ENCODE data around the gene CD99L2. TPM values are rescaled to one million over a fixed set of nuclear protein-coding genes. Genes with fewer than 3 reads are reported as not detected.

The CD99L2 gene
- total RNA-seq, 4 donors from 2014 or later = 12.3 to 22.4 (median 16.5) TPM

DNA sequence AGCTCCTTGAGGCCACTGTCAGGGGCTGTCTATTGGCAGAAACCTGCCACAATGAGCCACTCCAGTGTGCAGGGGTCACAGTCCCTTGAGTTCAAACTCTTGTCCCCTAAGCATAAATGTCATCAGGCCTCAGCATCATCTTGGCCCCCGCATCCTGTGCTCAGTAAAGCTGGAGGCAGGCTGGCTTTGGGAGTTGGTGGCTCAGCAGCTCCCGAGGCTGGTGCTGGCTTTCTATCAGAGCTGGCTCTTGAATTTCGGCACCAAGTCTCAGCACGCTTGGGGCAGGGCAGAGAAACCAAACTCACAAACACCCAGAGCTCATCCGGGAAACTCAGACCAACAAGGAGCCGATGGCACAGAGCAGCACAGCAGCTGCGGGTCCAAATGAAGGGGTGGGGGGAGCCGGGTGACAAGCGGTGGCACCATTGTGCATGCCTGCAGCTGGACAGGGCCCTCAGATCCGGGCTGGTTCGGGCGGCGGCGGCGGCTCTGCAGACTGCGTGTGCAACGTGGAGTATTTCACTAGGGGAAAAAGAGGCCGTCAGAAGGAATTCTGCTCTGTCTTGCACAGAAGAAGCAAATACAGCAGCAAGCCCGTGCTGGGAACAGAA is 129.8 kb downstream of the CD99L2 start:
- Histone ChIP-seq H3K36me3 (no peaks in the 10 kb centered on the region), H3K9me3 (no peaks in the 10 kb centered on the region), H3K4me1 (no peaks in the 10 kb centered on the region), H3K4me3 (no peak overlapping the region), H3K27ac (no peak overlapping the region), H3K27me3 (no peaks in the 10 kb centered on the region)
- no peak for DNase-seq
- WGBS, 2 donors (ENCODE audit: low coverage in 1 of 2) = 88% methylated on average over 19 of the region's 19 CpGs; no CpG with 5 or more reads in 1 of the 2 donors
- in situ Hi-C loops (cut with MboI; ENCODE audit: low pct_ligation_motif_present in 1 of 4, low pct_unique_long_range_greater_than_20kb in 1 of 4, low sequenced_read_pairs in 3 of 4) (no loop called here), intact Hi-C loops (cut with DNase I; ENCODE audit: low total_unique reads) (loop anchor here (2.0 kb wide), 1 partner anchor 314 kb away; no protein-coding TSS in a partner anchor)
- TF ChIP-seq CTCF (IDR thresholded peaks at IDR 0.05) = no peak
- TF ChIP-seq POLR2AphosphoS5 (IDR thresholded peaks at IDR 0.05) = no peak
- TF ChIP-seq POLR2A (IDR thresholded peaks at IDR 0.05) = no peak
- TF ChIP-seq EP300 (IDR thresholded peaks at IDR 0.05; ENCODE audit: low read depth) = no peak

- intact Hi-C loops (cut with DNase I; ENCODE audit: low total_unique reads) = loop anchor here (2.0 kb wide), 1 partner anchor 315 kb away; no protein-coding TSS in a partner anchor
- no peak for DNase-seq
- no peak for TF ChIP-seq CTCF (IDR thresholded peaks at IDR 0.05)
- no peak for TF ChIP-seq POLR2A (IDR thresholded peaks at IDR 0.05)
- TF ChIP-seq EP300 (IDR thresholded peaks at IDR 0.05; ENCODE audit: low read depth) = no peak
- no peaks in the 10 kb centered on the region for H3K9me3 ChIP-seq
- 84% methylated on average over 10 of the region's 10 CpGs; no CpG with 5 or more reads in 1 of the 2 donors for WGBS, 2 donors (ENCODE audit: low coverage in 1 of 2)
- no peak overlapping the region for H3K27ac ChIP-seq
- in situ Hi-C loops (cut with MboI; ENCODE audit: low pct_ligation_motif_present in 1 of 4, low pct_unique_long_range_greater_than_20kb in 1 of 4, low sequenced_read_pairs in 3 of 4) = no loop called here
- no peaks in the 10 kb centered on the region for H3K36me3 ChIP-seq
- H3K4me1 ChIP-seq = no peaks in the 10 kb centered on the region
- no peak overlapping the region for H3K4me3 ChIP-seq
- H3K27me3 ChIP-seq = no peaks in the 10 kb centered on the region
Observed at GRCh38 chrX:150768132-150768485, 130.4 kb downstream of the CD99L2 start.

DNA sequence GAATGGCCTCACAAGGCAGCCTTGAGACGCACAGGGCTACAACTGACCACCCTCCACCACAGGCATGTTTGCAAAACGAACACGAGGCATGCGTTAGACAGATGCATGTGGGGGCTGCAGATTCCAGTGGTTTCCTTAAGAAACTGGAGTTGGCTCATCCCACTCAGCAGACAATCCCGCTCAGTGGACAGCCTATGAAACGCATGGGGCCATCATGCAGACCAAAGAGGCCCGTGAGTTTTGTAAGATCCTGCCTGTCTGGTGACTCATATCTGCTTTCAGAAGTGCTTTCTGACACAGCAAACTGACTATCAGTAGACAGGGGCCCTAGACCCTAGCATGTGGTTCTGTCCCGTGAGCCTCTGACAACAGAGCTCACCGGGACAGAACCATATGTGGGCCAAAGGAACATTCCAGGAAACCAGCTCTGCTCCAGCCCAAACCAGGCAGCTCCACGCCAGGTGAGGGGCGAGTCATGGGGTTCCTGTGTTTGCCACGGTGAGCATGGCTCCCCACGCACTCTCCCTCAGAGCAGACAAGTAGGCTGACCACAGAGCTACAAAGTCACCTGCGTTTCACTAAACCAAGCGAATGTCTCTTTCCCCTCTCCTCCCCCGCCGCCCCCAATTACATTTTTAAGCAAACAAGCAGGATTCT is 130.9 kb downstream of the CD99L2 start:
- TF ChIP-seq CTCF (IDR thresholded peaks at IDR 0.05) (no peak), POLR2AphosphoS5 (IDR thresholded peaks at IDR 0.05) (no peak), EP300 (IDR thresholded peaks at IDR 0.05; ENCODE audit: low read depth) (no peak), POLR2A (IDR thresholded peaks at IDR 0.05) (no peak)
- intact Hi-C loops (cut with DNase I; ENCODE audit: low total_unique reads) = loop anchor here (2.0 kb wide), 1 partner anchor 315 kb away; no protein-coding TSS in a partner anchor
- Histone ChIP-seq H3K4me1 (no peaks in the 10 kb centered on the region), H3K4me3 (no peak overlapping the region), H3K9me3 (no peaks in the 10 kb centered on the region), H3K36me3 (no peaks in the 10 kb centered on the region), H3K27ac (no peak overlapping the region), H3K27me3 (no peaks in the 10 kb centered on the region)
- in situ Hi-C loops (cut with MboI; ENCODE audit: low pct_ligation_motif_present in 1 of 4, low pct_unique_long_range_greater_than_20kb in 1 of 4, low sequenced_read_pairs in 3 of 4) = no loop called here
- no peak for DNase-seq
- WGBS, 2 donors (ENCODE audit: low coverage in 1 of 2) = 74% methylated on average over 17 of the region's 17 CpGs; no CpG with 5 or more reads in 1 of the 2 donors

- intact Hi-C loops (cut with DNase I; ENCODE audit: low total_unique reads) = no loop called here
- TF ChIP-seq CTCF (IDR thresholded peaks at IDR 0.05) (no peak), POLR2AphosphoS5 (IDR thresholded peaks at IDR 0.05) (no peak), EP300 (IDR thresholded peaks at IDR 0.05; ENCODE audit: low read depth) (no peak), POLR2A (IDR thresholded peaks at IDR 0.05) (no peak)
- Histone ChIP-seq H3K27me3 (no peaks in the 10 kb centered on the region), H3K36me3 (no peaks in the 10 kb centered on the region), H3K4me1 (no peaks in the 10 kb centered on the region), H3K9me3 (no peaks in the 10 kb centered on the region), H3K27ac (no peak overlapping the region), H3K4me3 (no peak overlapping the region)
- DNase-seq = no peak
- WGBS, 2 donors (ENCODE audit: low coverage in 1 of 2) = 88% methylated on average over 5 of the region's 9 CpGs; no CpG with 5 or more reads in 1 of the 2 donors
- in situ Hi-C loops (cut with MboI; ENCODE audit: low pct_ligation_motif_present in 1 of 4, low pct_unique_long_range_greater_than_20kb in 1 of 4, low sequenced_read_pairs in 3 of 4) = no loop called here
Observed at GRCh38 chrX:150767045-150767395, 131.4 kb downstream of the CD99L2 start.
